H9 (cell line): ENCODE measurements around the gene ERP29. TPM values are rescaled to one million over a fixed set of nuclear protein-coding genes. Genes with fewer than 3 reads are reported as not detected.

ENCODE experiments used
- DNase-seq: peaks from one replicate; pipeline ENCODE4 v3.0.0-alpha.2; 2017
- H2AFZ ChIP-seq: one replicate; pipeline ENCODE4 v1.6.1; 2013; ENCODE audit warnings: mild to moderate bottlenecking, low read length, control low read depth, moderate library complexity
- H2AK5ac ChIP-seq: 2 replicates; pipeline ENCODE4 v1.6.1; 2013; ENCODE audit warnings: low read length, control low read depth, mixed read lengths; ENCODE audit not compliant: insufficient read length
- H2BK120ac ChIP-seq: one replicate; pipeline ENCODE4 v1.6.1; 2013; ENCODE audit warnings: low read depth, mild to moderate bottlenecking, low read length, control low read depth, inconsistent platforms; ENCODE audit not compliant: poor library complexity, severe bottlenecking
- H2BK12ac ChIP-seq: 2 replicates; pipeline ENCODE4 v1.6.1; 2013; ENCODE audit warnings: low read length, control low read depth, mixed read lengths, low read depth; ENCODE audit not compliant: insufficient read length
- H2BK15ac ChIP-seq: 2 replicates; pipeline ENCODE4 v1.6.1; 2013; ENCODE audit warnings: low read depth, low read length, control low read depth
- H2BK20ac ChIP-seq: one replicate; pipeline ENCODE4 v1.6.1; 2013; ENCODE audit warnings: low read depth, mild to moderate bottlenecking, low read length, control low read depth, inconsistent platforms; ENCODE audit not compliant: poor library complexity, severe bottlenecking
- H2BK5ac ChIP-seq: 2 replicates; pipeline ENCODE4 v1.6.1; 2013; ENCODE audit warnings: low read length, control low read depth, mixed read lengths; ENCODE audit not compliant: insufficient read length
- H3K14ac ChIP-seq: 2 replicates; pipeline ENCODE4 v1.6.1; 2013; ENCODE audit warnings: low read length, control low read depth; ENCODE audit not compliant: insufficient read depth
- H3K18ac ChIP-seq: 2 replicates; pipeline ENCODE4 v1.6.1; 2013; ENCODE audit warnings: low read depth, mild to moderate bottlenecking, mixed read lengths, low read length, control low read depth; ENCODE audit not compliant: insufficient read length
- H3K23ac ChIP-seq: 2 replicates; pipeline ENCODE4 v1.6.1; 2013; ENCODE audit warnings: low read length, control low read depth, mixed read lengths, low read depth; ENCODE audit not compliant: insufficient read length
- H3K23me2 ChIP-seq: 2 replicates; pipeline ENCODE4 v1.6.1; 2013; ENCODE audit warnings: low read depth, mild to moderate bottlenecking, mixed read lengths, low read length, control low read depth; ENCODE audit not compliant: insufficient read length, poor library complexity, severe bottlenecking
- H3K27ac ChIP-seq: 2 replicates; pipeline ENCODE4 v1.5.1; 2013; ENCODE audit warnings: low read length, control low read depth, mixed read lengths, low read depth; ENCODE audit not compliant: insufficient read length
- H3K27me3 ChIP-seq: 2 replicates; pipeline ENCODE4 v1.6.1; 2013; ENCODE audit warnings: low read length, control low read depth, inconsistent platforms; ENCODE audit not compliant: insufficient read depth
- H3K4ac ChIP-seq: 2 replicates; pipeline ENCODE4 v1.6.1; 2013; ENCODE audit warnings: low read depth, mild to moderate bottlenecking, control low read depth, inconsistent platforms, low read length, moderate library complexity
- H3K4me1 ChIP-seq: 2 replicates; pipeline ENCODE4 v1.6.1; 2013; ENCODE audit warnings: low read length, control low read depth, inconsistent platforms; ENCODE audit not compliant: insufficient read depth
- H3K4me2 ChIP-seq: 2 replicates; pipeline ENCODE4 v1.6.1; 2013; ENCODE audit warnings: low read length, control low read depth, mixed read lengths; ENCODE audit not compliant: insufficient read length, insufficient read depth
- H3K56ac ChIP-seq: 2 replicates; pipeline ENCODE4 v1.6.1; 2013; ENCODE audit warnings: low read depth, mild to moderate bottlenecking, mixed read lengths, low read length, control low read depth; ENCODE audit not compliant: insufficient read length
- H3K79me1 ChIP-seq: 2 replicates; pipeline ENCODE4 v1.6.1; 2013; ENCODE audit warnings: low read depth, mild to moderate bottlenecking, moderate library complexity, low read length, control low read depth, inconsistent platforms; ENCODE audit not compliant: insufficient read depth, poor library complexity, severe bottlenecking
- H3K79me2 ChIP-seq: 2 replicates; pipeline ENCODE4 v1.6.1; 2013; ENCODE audit warnings: low read length, control low read depth, inconsistent platforms; ENCODE audit not compliant: insufficient read depth
- H3K9ac ChIP-seq: 2 replicates; pipeline ENCODE4 v1.6.1; 2013; ENCODE audit warnings: low read length, control low read depth, mixed read lengths; ENCODE audit not compliant: insufficient read length; ENCODE audit errors: extremely low read depth
- H3K9me3 ChIP-seq: one replicate; pipeline ENCODE4 v1.6.1; 2013; ENCODE audit warnings: low read depth, low read length, inconsistent platforms; ENCODE audit not compliant: control insufficient read depth
- H3T11ph ChIP-seq: one replicate; pipeline ENCODE4 v1.6.1; 2013; ENCODE audit warnings: mild to moderate bottlenecking, low read length, control low read depth, inconsistent platforms
- H4K20me1 ChIP-seq: one replicate; pipeline ENCODE4 v1.6.1; 2013; ENCODE audit not compliant: control insufficient read depth, insufficient read length, insufficient read depth
- H4K5ac ChIP-seq: 2 replicates; pipeline ENCODE4 v1.6.1; 2013; ENCODE audit warnings: low read depth, mild to moderate bottlenecking, mixed read lengths, low read length, control low read depth; ENCODE audit not compliant: insufficient read length
- H4K8ac ChIP-seq: replicated peaks from 2 replicates; pipeline ENCODE4 v1.6.1; 2013; ENCODE audit warnings: low read length, control low read depth, mixed read lengths, low read depth; ENCODE audit not compliant: insufficient read length
- H4K91ac ChIP-seq: 2 replicates; pipeline ENCODE4 v1.6.1; 2013; ENCODE audit warnings: low read depth, mild to moderate bottlenecking, moderate library complexity, mixed read lengths, low read length, control low read depth; ENCODE audit not compliant: insufficient read length
- H3K27ac Mint-ChIP-seq, 3 experiments: 2 replicates in 2 of 3; 3 replicates in 1 of 3; pipeline ENCODE4 v1.8.0; 2020 to 2021; ENCODE audit warnings: mixed read lengths in 3 of 3, mild to moderate bottlenecking in 1 of 3, moderate library complexity in 1 of 3
- H3K27me3 Mint-ChIP-seq: 2 replicates; pipeline ENCODE4 v1.8.0; 2021; ENCODE audit warnings: low read depth, mild to moderate bottlenecking, moderate library complexity, mixed read lengths
- H3K36me3 Mint-ChIP-seq, 3 experiments: 2 replicates in 2 of 3; 3 replicates in 1 of 3; pipeline ENCODE4 v1.8.0; 2020 to 2021; ENCODE audit warnings: low read depth in 3 of 3, mixed read lengths in 3 of 3; ENCODE audit not compliant: insufficient read depth in 1 of 3
- H3K4me1 Mint-ChIP-seq, 2 experiments: 2 replicates each; pipeline ENCODE4 v1.8.0; 2020; ENCODE audit warnings: mixed read lengths in 2 of 2
- H3K4me3 Mint-ChIP-seq, 2 experiments: 2 replicates in 1 of 2; 3 replicates in 1 of 2; pipeline ENCODE4 v1.8.0; 2020 to 2021; ENCODE audit warnings: mild to moderate bottlenecking in 2 of 2, mixed read lengths in 2 of 2, moderate library complexity in 1 of 2
- H3K9me3 Mint-ChIP-seq, 2 experiments: 2 replicates in 1 of 2; 3 replicates in 1 of 2; pipeline ENCODE4 v1.8.0; 2020; ENCODE audit warnings: mild to moderate bottlenecking in 2 of 2, mixed read lengths in 2 of 2, moderate library complexity in 1 of 2
- CTCF ChIP-seq: fragments of 200-600 bp; sonication (generic); conservative IDR thresholded peaks from 3 replicates; pipeline ENCODE4 v1.8.0; 2021; ENCODE audit warnings: antibody characterized with exemption, mild to moderate bottlenecking
- WGBS: extraction: QIAGEN DNeasy Blood & Tissue Kit; methylation state at CpG from one replicate; pipeline ENCODE4 v1.1.7; 2013; ENCODE audit warnings: missing lambda C conversion rate, low lambda C conversion rate, mixed read lengths; ENCODE audit not compliant: insufficient read length; ENCODE audit errors: extremely low coverage; 5-methylcytosine and 5-hydroxymethylcytosine counted together
- total RNA-seq: library from RNA; stranded (reverse); gene quantifications from 2 replicates; pipeline ENCODE4 v1.2.1, GENCODE V29; 2021

Gene ERP29
- total RNA-seq, 1 experiment from 2014 or later: 160 TPM

- H2BK120ac ChIP-seq: no peak overlapping the region
- no CpG with 5 or more reads among the region's 4 CpGs for WGBS
- no peak for DNase-seq
- H3K9me3 ChIP-seq: no peaks in the 10 kb centered on the region
- no peak overlapping the region for H3K4me2 ChIP-seq
- H2BK5ac ChIP-seq: no peak overlapping the region
- H3K36me3 Mint-ChIP-seq: peaks cover 13 to 53% (median 36%) of the 10 kb centered on the region in 3 experiments; a peak in 6 of 7 replicates
- H3K23ac ChIP-seq: no peak overlapping the region
- H3T11ph ChIP-seq: no peak overlapping the region
- H3K79me1 ChIP-seq: no peaks in the 10 kb centered on the region
- no peak overlapping the region for H3K27ac ChIP-seq
- peaks cover 9 to 11% of the 10 kb centered on the region in 2 experiments for H3K4me1 Mint-ChIP-seq
- H2AK5ac ChIP-seq: no peak overlapping the region
- no peak overlapping the region for H2AFZ ChIP-seq
- H3K4me3 Mint-ChIP-seq: no peak overlapping the region
- H3K4ac ChIP-seq: no peak overlapping the region
- no peak overlapping the region for H4K5ac ChIP-seq
- H3K27ac Mint-ChIP-seq: peak overlapping the region in 1 of 3 experiments; percentile 33; a peak in 1 of 7 replicates
- TF ChIP-seq CTCF: no peak
- H4K91ac ChIP-seq: no peak overlapping the region
- H3K4me1 ChIP-seq: no peaks in the 10 kb centered on the region
- H3K27me3 ChIP-seq: no peaks in the 10 kb centered on the region
- no peak overlapping the region for H2BK20ac ChIP-seq
- H3K9me3 Mint-ChIP-seq: no peaks in the 10 kb centered on the region
- H3K56ac ChIP-seq: no peak overlapping the region
- no peak overlapping the region for H3K18ac ChIP-seq
- no peaks in the 10 kb centered on the region for H4K20me1 ChIP-seq
- H3K27me3 Mint-ChIP-seq: no peaks in the 10 kb centered on the region; the same call in 1 of the 2 replicates
- no peak overlapping the region for H2BK12ac ChIP-seq
- no peak overlapping the region for H3K9ac ChIP-seq
- H2BK15ac ChIP-seq: no peak overlapping the region
- no peak overlapping the region for H4K8ac ChIP-seq
- H3K23me2 ChIP-seq: no peaks in the 10 kb centered on the region
- H3K79me2 ChIP-seq: no peaks in the 10 kb centered on the region; the same call in 1 of the 2 replicates
- H3K14ac ChIP-seq: no peak overlapping the region
These were observed 10.7 kb downstream of the ERP29 start for GRCh38 chr12:112023759-112024396.
